ENCODE results near the gene GADD45B.

GRCh38 chr19:2428321-2428690 is 47.6 kb upstream of the GADD45B start:
- TF ChIP-seq POLR2A (IDR thresholded peaks at IDR 0.05; ENCODE audit: low read length) (no peak), GATA1 (IDR thresholded peaks at IDR 0.05; ENCODE audit: low read depth, low read length) (no peak)
